HCT116 (cell line): ENCODE data around the gene KCTD19. TPM values are rescaled to one million over a fixed set of nuclear protein-coding genes. Genes with fewer than 3 reads are reported as not detected.

ENCODE experiments used
- ATAC-seq: fragments of 200-7000 bp; cut with Tn5 transposase; 2 replicates; pipeline ENCODE4 v1.9.1; 2020; ENCODE audit warnings: mild to moderate bottlenecking, moderate library complexity
- BruUV-seq: library from RNA; stranded (reverse); fragments of 400-500 nt; replicated peaks from 2 replicates; lab custom pipeline; 2021; lab: Mats Ljungman, UMichigan
- CTCF ChIA-PET: fragments of 300-600 bp; sonication (Branson Sonifier 250); formaldehyde crosslinking; loops from one replicate; lab custom pipeline; 2021; ENCODE audit warnings: antibody characterized with exemption; lab: Charles Lee
- POLR2A ChIA-PET: fragments of 300-600, 350-600 bp; sonication (Branson Sonifier 250); formaldehyde crosslinking; loops from one replicate; lab custom pipeline; 2021; ENCODE audit warnings: antibody characterized with exemption; lab: Charles Lee
- RAD21 ChIA-PET, 2 experiments: fragments of 300-600 bp; sonication (Branson Sonifier 250); formaldehyde crosslinking; loops; one replicate each; lab custom pipeline; 2023; ENCODE audit warnings: low total read pairs in 2 of 2; ENCODE audit not compliant: uncharacterized antibody in 2 of 2, unreplicated experiment in 2 of 2, low non-redundant PET in 1 of 2; lab: Charles Lee
- DNase-seq: peaks from one replicate; pipeline ENCODE4 v3.0.0-alpha.2; 2010; ENCODE audit warnings: low read depth, low spot score
- H2AFZ ChIP-seq: fragments of 200-600 bp; shearing (Covaris generic), sonication (generic); 2 replicates; pipeline ENCODE4 v1.6.1; 2017; ENCODE audit warnings: low read depth, mixed run types, mixed read lengths, antibody characterized with exemption, low read length; ENCODE audit not compliant: poor library complexity, severe bottlenecking
- H3K27ac ChIP-seq: 2 replicates; pipeline ENCODE4 v1.5.1; 2012; ENCODE audit warnings: low read depth, low read length
- H3K27me3 ChIP-seq: fragments of 200-600 bp; sonication (generic); 2 replicates; pipeline ENCODE4 v1.6.1; 2016; ENCODE audit warnings: mixed run types, low read length, mixed read lengths; ENCODE audit not compliant: insufficient read depth
- H3K36me3 ChIP-seq, 2 experiments: fragments of 200-500 bp in 1 of 2; fragments of 200-600 bp in 1 of 2; sonication (Bioruptor generic) in 1 of 2; sonication (generic) in 1 of 2; 2 replicates each; pipeline versions ENCODE4 v1.5.1 to v1.6.1; 2014 to 2016; ENCODE audit warnings: low read length in 2 of 2, inconsistent platforms in 1 of 2, mixed read lengths in 1 of 2, mixed run types in 1 of 2; ENCODE audit not compliant: insufficient read depth in 2 of 2, control insufficient read depth in 1 of 2
- H3K4me1 ChIP-seq, 2 experiments: fragments of 200-600 bp in 1 of 2; sonication (generic) in 1 of 2; 2 replicates each; pipeline versions ENCODE4 v1.5.1 to v1.6.1; 2012 to 2017; ENCODE audit warnings: low read length in 2 of 2, inconsistent platforms in 1 of 2, mild to moderate bottlenecking in 1 of 2, mixed read lengths in 1 of 2, mixed run types in 1 of 2, moderate library complexity in 1 of 2; ENCODE audit not compliant: insufficient read depth in 2 of 2, control insufficient read depth in 1 of 2
- H3K4me2 ChIP-seq: fragments of 200-600 bp; sonication (generic); 2 replicates; pipeline ENCODE4 v1.6.1; 2017; ENCODE audit warnings: mixed run types, low read length, mixed read lengths
- H3K4me3 ChIP-seq, 2 experiments: fragments of 200-600 bp in 1 of 2; sonication (generic) in 1 of 2; replicated peaks in 1 of 2; 2 replicates each; pipeline ENCODE4 v1.5.1; 2011 to 2016; ENCODE audit warnings: low read length in 2 of 2, control low read depth in 1 of 2, low read depth in 1 of 2, mild to moderate bottlenecking in 1 of 2, mixed read lengths in 1 of 2, mixed run types in 1 of 2
- H3K79me2 ChIP-seq: fragments of 200-600 bp; sonication (generic); 2 replicates; pipeline ENCODE4 v1.6.1; 2017; ENCODE audit warnings: mild to moderate bottlenecking, mixed run types, low read length, moderate library complexity, mixed read lengths; ENCODE audit not compliant: insufficient read depth
- H3K9ac ChIP-seq: fragments of 200-600 bp; sonication (generic); 2 replicates; pipeline ENCODE4 v1.6.1; 2016; ENCODE audit warnings: low read length, mixed read lengths
- H3K9me2 ChIP-seq: fragments of 200-600 bp; sonication (generic), shearing (Covaris generic); 2 replicates; pipeline ENCODE4 v1.6.1; 2017; ENCODE audit warnings: mixed run types, mild to moderate bottlenecking, moderate library complexity; ENCODE audit not compliant: insufficient read depth
- H3K9me3 ChIP-seq, 2 experiments: fragments of 200-500 bp in 1 of 2; fragments of 200-600 bp in 1 of 2; sonication (Bioruptor generic) in 1 of 2; sonication (generic) in 1 of 2; 2 replicates each; pipeline ENCODE4 v1.6.1; 2014 to 2017; ENCODE audit warnings: low read length in 2 of 2, mixed read lengths in 2 of 2, inconsistent platforms in 1 of 2, low read depth in 1 of 2, mild to moderate bottlenecking in 1 of 2, mixed run types in 1 of 2, moderate library complexity in 1 of 2; ENCODE audit not compliant: control insufficient read depth in 1 of 2, insufficient read depth in 1 of 2
- H4K20me1 ChIP-seq: fragments of 200-600 bp; sonication (generic), shearing (Covaris generic); 2 replicates; pipeline ENCODE4 v1.6.1; 2017; ENCODE audit warnings: mixed run types, mild to moderate bottlenecking, moderate library complexity; ENCODE audit not compliant: insufficient read depth
- CBX3 ChIP-seq: IDR thresholded peaks from 2 replicates; pipeline ENCODE4 v1.6.1; 2012; ENCODE audit warnings: low read depth
- CEBPB ChIP-seq: IDR thresholded peaks from 2 replicates; pipeline ENCODE4 v1.6.1; 2012; ENCODE audit warnings: low read depth
- CTCF ChIP-seq, 3 experiments: fragments of 200-600 bp in 1 of 3; sonication (generic) in 1 of 3; IDR thresholded peaks in 2 of 3; conservative IDR thresholded peaks in 1 of 3; 2 replicates each; pipeline ENCODE4 v1.5.1; 2012 to 2017; ENCODE audit warnings: low read depth in 2 of 3, low read length in 2 of 3, antibody characterized with exemption in 1 of 3, borderline replicate concordance in 1 of 3, control low read depth in 1 of 3, mild to moderate bottlenecking in 1 of 3, mixed read lengths in 1 of 3, mixed run types in 1 of 3, moderate library complexity in 1 of 3; ENCODE audit not compliant: insufficient read depth in 1 of 3
- EGR1 ChIP-seq: IDR thresholded peaks from 2 replicates; pipeline ENCODE4 v1.6.1; 2012; ENCODE audit warnings: low read depth
- ELF1 ChIP-seq: IDR thresholded peaks from 2 replicates; pipeline ENCODE4 v1.6.1; 2012; ENCODE audit warnings: low read depth, borderline replicate concordance
- EZH2 ChIP-seq: fragments of 200-600 bp; sonication (generic); IDR thresholded peaks from 2 replicates; pipeline ENCODE4 v1.6.1; 2017; ENCODE audit warnings: antibody characterized with exemption, mixed run types
- EZH2phosphoT487 ChIP-seq: fragments of 200-600 bp; IDR thresholded peaks from 2 replicates; pipeline ENCODE4 v1.6.1; 2018; ENCODE audit warnings: antibody characterized with exemption, borderline replicate concordance
- FOSL1 ChIP-seq: IDR thresholded peaks from 2 replicates; pipeline ENCODE4 v1.6.1; 2012; ENCODE audit warnings: low read depth
- JUND ChIP-seq: IDR thresholded peaks from 2 replicates; pipeline ENCODE4 v1.6.1; 2012
- MAX ChIP-seq: IDR thresholded peaks from 2 replicates; pipeline ENCODE4 v1.6.1; 2012
- POLR2A ChIP-seq: IDR thresholded peaks from 2 replicates; pipeline ENCODE4 v1.7.0; 2011; ENCODE audit warnings: borderline replicate concordance; ENCODE audit not compliant: insufficient read depth, insufficient read length; ENCODE audit errors: extremely low read depth
- RAD21 ChIP-seq: IDR thresholded peaks from 2 replicates; pipeline ENCODE4 v1.6.1; 2012; ENCODE audit warnings: low read depth, mild to moderate bottlenecking
- REST ChIP-seq: IDR thresholded peaks from 2 replicates; pipeline ENCODE4 v1.6.1; 2012; ENCODE audit warnings: low read depth
- SIN3A ChIP-seq: IDR thresholded peaks from 2 replicates; pipeline ENCODE4 v1.6.1; 2012; ENCODE audit warnings: low read depth
- SP1 ChIP-seq: IDR thresholded peaks from 2 replicates; pipeline ENCODE4 v1.6.1; 2012; ENCODE audit warnings: low read depth
- TCF7L2 ChIP-seq: IDR thresholded peaks from 2 replicates; pipeline ENCODE4 v1.7.0; 2011; ENCODE audit warnings: borderline replicate concordance, inconsistent platforms; ENCODE audit not compliant: insufficient read depth, insufficient read length; ENCODE audit errors: extremely low read depth
- YY1 ChIP-seq: IDR thresholded peaks from 2 replicates; pipeline ENCODE4 v1.6.1; 2011; ENCODE audit warnings: low read length, low read depth, moderate library complexity, mild to moderate bottlenecking; ENCODE audit not compliant: insufficient replicate concordance; ENCODE audit errors: extremely low read depth
- ZBTB33 ChIP-seq: IDR thresholded peaks from 2 replicates; pipeline ENCODE4 v1.6.1; 2011; ENCODE audit warnings: mild to moderate bottlenecking, low read length, moderate library complexity; ENCODE audit not compliant: insufficient replicate concordance; ENCODE audit errors: extremely low read depth
- ZNF274 ChIP-seq: fragments of 200-500 bp; sonication (Bioruptor generic); IDR thresholded peaks from 2 replicates; pipeline ENCODE4 v1.6.1; 2014; ENCODE audit warnings: mild to moderate bottlenecking, low read depth, low read length, inconsistent platforms
- intact Hi-C: fragments of 100-400 bp; cut with micrococcal nuclease; formaldehyde crosslinking; loops from 2 replicates; pipeline ENCODE4 v1.10.0; 2022
- total RNA-seq: library from RNA; stranded (reverse); gene quantifications from one replicate; pipeline ENCODE4 v1.2.1, GENCODE V29; 2021; ENCODE audit not compliant: unreplicated experiment

KCTD19 gene
- total RNA-seq, 1 experiment from 2014 or later = not detected

- TF ChIP-seq SP1 = no peak
- no peak for TF ChIP-seq CEBPB
- TF ChIP-seq EZH2 = no peak
- no peak for TF ChIP-seq JUND
- TF ChIP-seq YY1 = no peak
- TF ChIP-seq ZBTB33 = no peak
- TF ChIP-seq EZH2phosphoT487 = no peak
- no peak for TF ChIP-seq CTCF (IDR thresholded peaks at IDR 0.05 in 2 of 3, conservative IDR thresholded peaks at IDR 0.05 in 1 of 3; ENCODE audit: borderline replicate concordance in 1 of 3, insufficient read depth in 1 of 3, low read depth in 2 of 3, low read length in 2 of 3)
- TF ChIP-seq ELF1 = no peak
- no peak for TF ChIP-seq ZNF274
- TF ChIP-seq POLR2A = no peak
- TF ChIP-seq REST = no peak
- no peak for TF ChIP-seq EGR1
- TF ChIP-seq MAX = no peak
- TF ChIP-seq FOSL1 = no peak
- TF ChIP-seq CBX3 = no peak
- TF ChIP-seq RAD21 = no peak
- no peak for TF ChIP-seq TCF7L2
- TF ChIP-seq SIN3A = no peak
- TF ChIP-seq, all 23 proteins: peak for 0
- Histone ChIP-seq H3K9me2 (no peaks in the 10 kb centered on the region), H3K4me3 (no peak overlapping the region), H3K27ac (no peak overlapping the region), H2AFZ (no peak overlapping the region), H3K36me3 (no peaks in the 10 kb centered on the region), H3K27me3 (no peaks in the 10 kb centered on the region), H3K9me3 (no peaks in the 10 kb centered on the region; a peak in 1 of 4 replicates), H4K20me1 (no peaks in the 10 kb centered on the region), H3K4me2 (no peak overlapping the region), H3K9ac (no peak overlapping the region), H3K4me1 (peaks cover 2 to 14% of the 10 kb centered on the region in 2 experiments; a peak in 3 of 4 replicates), H3K79me2 (no peaks in the 10 kb centered on the region)
- no TSS peak for BruUV-seq
- no peak for DNase-seq
- ChIA-PET CTCF (no interaction called here), POLR2A (no interaction called here), RAD21 (no interaction called here)
- ATAC-seq = no peak
- intact Hi-C loops = no loop called here
Observed at GRCh38 chr16:67310561-67310960, 16.0 kb downstream of the KCTD19 start.
